HG03442 (cell line): ENCODE measurements around the gene TARBP2.

Experiments
- ATAC-seq: cut with Tn5 transposase; IDR thresholded peaks from one replicate; pipeline ENCODE4 v1.9.1; 2021; ENCODE audit warnings: mild to moderate bottlenecking, moderate library complexity; ENCODE audit not compliant: unreplicated experiment

Gene TARBP2, protein sequence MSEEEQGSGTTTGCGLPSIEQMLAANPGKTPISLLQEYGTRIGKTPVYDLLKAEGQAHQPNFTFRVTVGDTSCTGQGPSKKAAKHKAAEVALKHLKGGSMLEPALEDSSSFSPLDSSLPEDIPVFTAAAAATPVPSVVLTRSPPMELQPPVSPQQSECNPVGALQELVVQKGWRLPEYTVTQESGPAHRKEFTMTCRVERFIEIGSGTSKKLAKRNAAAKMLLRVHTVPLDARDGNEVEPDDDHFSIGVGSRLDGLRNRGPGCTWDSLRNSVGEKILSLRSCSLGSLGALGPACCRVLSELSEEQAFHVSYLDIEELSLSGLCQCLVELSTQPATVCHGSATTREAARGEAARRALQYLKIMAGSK

GRCh38 chr12:53500776-53501614, at the start of gene TARBP2:
TSS of gene TARBP2 (plus strand) at chr12:53501283. CDS start at chr12:53501409, 126 bp downstream.
- peak; percentile 75 for ATAC-seq

DNA sequence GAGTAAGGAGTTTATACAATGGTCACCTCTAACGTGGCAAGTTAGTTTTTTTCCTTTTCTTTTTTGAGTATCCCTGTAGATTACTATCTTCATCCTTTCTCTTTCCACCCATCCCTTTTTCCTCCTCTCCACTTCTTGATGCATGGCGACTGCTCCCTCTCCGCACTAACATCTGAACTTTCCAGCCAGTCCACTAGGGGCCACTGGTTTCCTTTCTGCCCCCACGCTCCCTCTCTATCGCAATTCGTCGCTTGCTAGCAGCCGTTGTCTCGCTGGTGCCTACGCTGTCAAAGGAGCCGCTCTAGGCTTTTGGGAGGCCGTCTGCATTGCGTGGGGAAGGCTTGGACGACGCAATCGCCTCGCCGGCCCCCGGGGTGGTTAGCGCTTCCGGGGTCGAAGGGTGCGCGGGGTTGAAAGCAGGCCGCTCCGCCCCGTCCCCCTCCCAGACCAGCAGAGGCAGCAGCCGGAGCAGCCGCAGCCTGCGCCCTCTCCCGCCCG, 49.4 kb upstream of the TARBP2 start, which contains the start of gene PCBP2:
TSS of gene PCBP2 (plus strand) at position 442 of the 498 bp plus-strand sequence. CDS start 2,699 bp downstream, outside the sequence.
- ATAC-seq = peak; percentile 96

DNA sequence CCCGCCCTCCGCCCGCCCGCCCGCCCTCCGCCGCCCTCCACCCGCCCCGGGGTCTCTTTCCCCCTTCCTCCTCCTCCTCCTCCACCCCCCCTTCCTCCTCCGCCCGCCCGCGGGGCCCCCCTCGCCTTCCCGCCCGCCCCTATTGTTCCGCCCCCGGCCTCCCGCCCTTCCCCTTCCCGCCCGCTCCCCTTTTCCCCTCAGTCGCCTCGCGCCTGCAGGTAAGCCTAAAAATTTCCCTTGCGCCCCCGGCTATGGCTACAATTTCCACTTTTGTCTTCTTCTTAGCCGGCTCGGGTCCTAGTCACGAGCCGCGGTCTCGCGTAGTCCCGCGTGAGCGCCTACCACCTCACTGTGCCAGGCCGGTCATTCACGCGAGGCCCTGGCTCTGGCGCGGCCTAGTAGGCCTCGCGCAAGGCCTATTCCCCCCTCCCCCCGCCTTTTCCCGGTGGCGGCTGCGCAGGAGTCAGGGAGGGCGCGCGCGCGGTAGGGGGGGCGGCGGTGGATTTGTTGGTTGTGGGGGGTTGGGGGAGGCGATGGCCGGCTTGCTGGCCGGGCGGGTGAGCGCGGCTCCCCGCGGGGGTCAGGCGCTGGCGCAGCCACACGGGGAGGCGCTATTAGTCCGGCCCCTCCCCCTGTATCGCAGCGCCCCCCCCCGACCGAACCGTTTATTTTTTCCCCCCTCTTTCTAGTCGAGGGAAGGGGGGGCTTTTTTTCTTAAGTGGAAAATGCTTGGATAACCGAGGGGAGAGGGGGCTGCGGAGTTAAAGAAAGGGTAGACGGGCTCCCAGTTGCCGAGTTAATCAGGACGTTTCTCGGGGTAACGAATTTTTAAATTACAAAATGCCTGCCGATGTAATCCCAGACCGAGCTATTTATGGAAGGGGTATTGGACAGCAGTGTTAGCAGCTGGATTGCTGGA, 48.7 kb upstream of the TARBP2 start:
- ATAC-seq = peak; percentile 35

DNA sequence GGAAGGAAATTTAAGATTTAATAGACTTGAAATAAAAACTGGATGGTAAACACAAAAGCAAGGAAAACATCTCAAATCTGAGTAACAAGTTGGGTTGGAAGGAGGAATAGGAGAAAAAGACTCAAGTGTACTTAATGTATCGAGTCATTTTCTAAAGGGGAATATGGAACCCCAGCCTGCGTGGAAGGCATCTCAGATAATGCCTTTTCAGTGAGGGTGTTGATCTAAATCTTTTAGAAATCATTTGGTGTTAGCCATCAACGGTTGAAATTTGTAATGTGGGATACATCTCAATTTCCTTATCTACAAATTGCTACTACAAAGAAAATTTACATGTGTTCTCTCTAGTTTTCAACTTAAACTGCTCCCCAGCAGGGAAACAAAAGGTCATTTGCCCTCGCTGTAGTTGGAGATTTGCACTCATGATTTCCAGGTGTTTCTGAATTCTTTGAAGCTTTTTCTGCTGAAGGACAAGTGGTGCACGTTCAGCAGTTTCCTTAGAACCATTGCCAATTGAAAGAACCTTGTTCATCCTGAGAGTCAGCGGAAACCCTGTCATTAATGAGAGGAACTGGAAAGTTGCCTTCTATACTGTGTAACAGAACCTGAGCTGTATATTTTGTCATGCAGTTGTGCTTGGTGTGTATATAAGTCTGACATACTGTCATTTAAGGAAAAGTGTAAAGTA, 47.0 kb upstream of the TARBP2 start:
- ATAC-seq = no peak

- ATAC-seq = no peak
Measured at GRCh38 chr12:53454707-53455106, 46.4 kb upstream of the TARBP2 start.

DNA sequence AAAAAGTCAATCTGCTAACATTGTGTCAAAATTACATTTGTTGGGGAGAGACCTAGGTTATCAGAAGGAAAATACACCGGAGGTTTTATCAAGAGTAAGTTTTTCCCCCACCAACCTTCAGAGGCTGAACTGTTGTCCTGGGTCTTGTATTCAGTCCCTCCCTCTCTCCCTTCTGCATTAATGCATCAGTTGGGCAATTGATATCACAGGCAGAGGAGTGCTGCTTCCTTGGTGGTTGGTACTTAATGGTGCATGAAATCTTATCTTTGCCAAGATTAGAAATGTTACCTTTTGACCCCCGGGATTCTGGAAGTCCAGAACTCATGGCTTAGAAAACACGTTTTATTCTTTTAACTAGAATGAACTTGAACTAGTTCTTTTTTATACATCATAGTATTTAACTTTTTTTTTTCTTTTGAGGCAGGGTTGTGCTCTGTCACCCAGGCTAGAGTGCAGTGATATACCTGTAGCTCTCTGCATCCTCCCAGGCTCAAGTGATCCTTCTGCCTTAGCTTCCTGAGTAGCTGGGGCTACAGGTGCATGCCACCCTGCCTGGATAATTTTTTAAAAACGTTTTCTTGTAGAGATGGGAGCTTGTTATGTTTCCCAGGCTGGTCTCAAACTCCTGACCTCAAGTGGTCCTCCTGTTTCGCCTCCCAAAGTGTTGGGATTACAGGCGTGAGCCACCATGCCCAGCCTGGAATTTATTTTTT, 44.3 kb upstream of the TARBP2 start:
- ATAC-seq = no peak

DNA sequence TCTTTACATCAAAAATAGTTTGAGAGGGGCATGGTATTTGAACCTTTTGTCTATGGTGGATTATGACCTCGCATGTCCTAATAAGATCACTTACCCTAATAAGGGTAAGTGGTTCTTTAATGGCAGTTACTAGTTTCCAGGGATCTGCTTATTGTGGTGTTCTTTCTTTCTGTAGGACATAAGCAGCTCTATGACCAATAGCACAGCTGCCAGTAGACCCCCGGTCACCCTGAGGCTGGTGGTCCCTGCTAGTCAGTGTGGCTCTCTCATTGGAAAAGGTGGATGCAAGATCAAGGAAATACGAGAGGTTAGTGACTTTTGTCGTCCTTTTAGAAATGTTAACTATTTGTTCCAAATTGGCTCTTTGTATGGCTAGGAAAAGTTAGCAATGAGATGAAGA, 42.0 kb upstream of the TARBP2 start:
- ATAC-seq = no peak

GRCh38 chr12:53461059-53461458, 40.0 kb upstream of the TARBP2 start:
- no peak for ATAC-seq

DNA sequence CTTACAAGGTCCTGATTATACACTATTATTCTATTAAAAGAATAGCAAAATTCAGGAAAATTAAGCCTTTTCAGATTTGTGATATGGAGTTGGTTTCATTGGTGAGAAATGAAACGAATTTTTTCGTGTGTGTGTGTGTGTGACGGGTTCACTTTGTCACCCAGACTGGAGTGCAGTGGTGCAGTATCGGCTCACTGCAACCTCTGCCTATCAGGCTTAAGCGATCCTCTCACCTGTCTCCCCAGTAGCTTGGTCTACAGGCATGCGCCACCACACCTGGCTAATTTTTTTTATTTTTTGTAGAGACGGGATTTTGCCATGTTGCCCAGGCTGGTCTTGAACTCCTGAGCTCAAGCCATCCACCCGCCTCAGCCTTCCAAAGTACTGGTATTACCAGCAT, 39.5 kb upstream of the TARBP2 start:
- ATAC-seq = no peak

DNA sequence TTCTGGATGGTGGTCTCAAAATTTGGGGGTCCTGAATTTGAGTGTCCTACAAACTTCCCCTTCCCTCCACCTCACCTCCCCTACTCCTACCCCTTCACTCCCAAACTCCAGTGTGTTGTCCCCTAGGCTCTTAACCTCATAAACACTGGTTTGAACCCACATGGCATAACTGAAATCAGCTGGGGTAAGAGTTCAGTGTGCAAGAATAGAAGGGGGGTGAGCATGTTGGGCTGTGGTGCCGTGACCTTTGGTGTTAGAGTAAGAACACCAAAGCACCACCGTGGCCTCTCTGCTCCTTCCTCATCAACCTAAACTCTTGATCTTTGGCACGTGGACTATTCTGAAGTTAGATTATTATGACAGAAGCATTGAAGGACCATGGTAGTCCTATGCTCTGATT, 38.1 kb upstream of the TARBP2 start:
- no peak for ATAC-seq

GRCh38 chr12:53463802-53464560, 37.1 kb upstream of the TARBP2 start:
- no peak for ATAC-seq

DNA sequence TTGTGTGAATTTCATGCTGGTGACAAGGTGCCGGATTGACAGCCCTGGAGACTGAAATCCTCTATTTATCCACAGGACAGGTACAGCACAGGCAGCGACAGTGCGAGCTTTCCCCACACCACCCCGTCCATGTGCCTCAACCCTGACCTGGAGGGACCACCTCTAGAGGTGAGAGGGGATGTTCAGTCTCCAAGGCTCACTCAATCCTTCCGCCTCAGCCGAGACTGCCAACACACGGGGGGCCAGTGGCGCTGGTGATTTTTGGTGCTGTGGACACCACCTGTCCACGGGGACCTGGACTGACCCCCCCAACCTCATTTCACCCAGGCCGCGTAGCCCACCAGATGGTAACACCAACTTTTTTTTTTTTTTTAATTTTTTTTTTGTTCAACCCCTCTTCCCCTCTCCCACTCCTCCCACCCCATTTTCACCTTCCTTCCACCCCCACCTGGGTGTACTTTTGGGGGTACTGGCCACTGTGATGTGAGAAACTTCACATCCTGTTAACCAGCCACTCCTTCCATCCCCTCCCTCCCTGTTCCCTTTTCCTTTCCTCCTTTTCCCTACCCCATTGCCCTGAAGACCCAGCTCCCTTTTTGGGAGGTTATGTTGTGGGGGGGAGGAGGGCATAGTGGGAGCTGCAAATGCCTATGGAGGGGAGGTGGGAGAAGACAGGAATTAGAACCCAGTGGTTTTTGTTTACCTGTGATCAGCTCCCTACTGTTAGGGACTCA, 36.2 kb upstream of the TARBP2 start:
- ATAC-seq = no peak

DNA sequence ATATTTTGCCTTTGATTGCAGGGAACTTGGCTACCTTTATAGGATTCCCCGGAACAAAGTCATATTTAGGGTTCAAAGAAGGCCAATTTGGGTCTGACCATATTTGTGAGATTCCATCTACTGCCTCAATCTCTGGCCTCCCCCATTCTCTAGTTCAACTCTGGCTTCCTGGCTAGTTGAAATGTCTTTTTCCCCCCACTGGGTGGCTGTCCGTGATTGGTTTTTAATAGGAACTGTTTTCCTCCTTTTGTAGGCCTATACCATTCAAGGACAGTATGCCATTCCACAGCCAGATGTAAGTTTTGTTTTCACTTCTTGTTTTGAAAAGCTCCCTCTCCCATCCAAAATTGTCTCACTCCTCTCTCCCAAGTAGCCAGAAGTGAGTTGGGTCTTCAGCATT, 35.4 kb upstream of the TARBP2 start:
- no peak for ATAC-seq

GRCh38 chr12:53466640-53467039, 34.4 kb upstream of the TARBP2 start:
- ATAC-seq = no peak

GRCh38 chr12:53467082-53467481, 34.0 kb upstream of the TARBP2 start:
- ATAC-seq = no peak

DNA sequence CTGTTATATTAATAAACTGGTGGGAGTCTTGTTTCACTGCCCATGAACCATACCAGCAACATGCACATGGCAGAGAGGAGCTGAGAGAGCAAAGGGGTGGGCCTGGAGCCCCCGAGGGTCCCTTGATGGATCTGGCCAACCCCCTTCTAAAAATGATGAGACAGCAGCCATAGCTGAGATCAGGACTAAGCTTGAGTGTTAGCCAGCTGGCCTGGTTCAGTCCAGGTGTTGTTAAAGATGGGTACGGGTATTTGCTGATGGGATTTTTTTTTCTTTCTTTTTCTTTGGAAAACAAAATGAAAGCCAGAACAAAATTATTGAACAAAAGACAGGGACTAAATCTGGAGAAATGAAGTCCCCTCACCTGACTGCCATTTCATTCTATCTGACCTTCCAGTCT, 33.2 kb upstream of the TARBP2 start:
- no peak for ATAC-seq

DNA sequence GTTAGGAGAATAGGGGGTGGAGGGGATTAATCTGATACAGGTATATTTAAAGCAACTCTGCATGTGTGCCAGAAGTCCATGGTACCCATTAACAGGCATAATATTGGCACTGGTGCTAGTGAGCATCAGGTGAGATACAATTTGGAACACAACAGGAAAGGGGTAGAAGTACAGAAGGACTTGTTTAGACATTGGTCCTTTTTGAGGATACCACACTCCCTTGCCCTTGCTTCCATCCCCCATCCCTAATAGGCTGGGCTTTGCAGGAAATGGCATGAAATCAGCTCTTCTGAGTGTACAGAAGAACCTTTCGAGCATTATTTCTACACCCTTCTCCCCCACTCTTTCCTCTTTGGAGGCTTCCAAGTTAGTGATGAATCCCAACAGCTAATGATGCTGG, 32.8 kb upstream of the TARBP2 start:
- ATAC-seq = no peak

DNA sequence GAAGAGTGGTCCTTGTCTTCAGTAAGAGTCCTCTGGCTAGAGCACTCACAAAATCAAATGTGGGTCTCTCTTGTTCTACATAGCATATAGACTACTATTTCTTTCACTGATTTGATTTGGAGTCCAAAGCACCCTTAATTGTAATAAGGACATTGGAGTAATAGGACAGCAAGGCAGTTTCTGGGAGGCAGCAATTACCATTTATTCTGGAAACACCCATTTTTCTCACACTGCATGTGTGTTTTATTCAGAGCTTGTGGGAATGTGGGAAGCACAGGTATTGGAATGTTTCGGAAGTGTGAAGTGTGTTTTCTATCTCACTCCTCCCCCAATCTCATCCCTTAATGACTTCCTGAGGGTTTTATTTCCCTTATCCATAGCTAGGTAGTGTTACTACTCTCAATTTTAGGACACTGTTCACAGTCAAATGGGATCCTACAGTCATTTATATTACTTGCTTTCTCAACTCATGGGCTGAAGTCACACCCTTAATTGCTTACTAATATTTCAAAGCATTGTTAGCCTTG, 29.0 kb upstream of the TARBP2 start:
- no peak for ATAC-seq
